Retinal pigment epithelial cell (primary cell): ENCODE results near the gene NCKAP5.

Experiments used
- DNase-seq: peaks from one replicate; pipeline ENCODE4 v3.0.0-alpha.2; 2010; ENCODE audit warnings: low read depth
- H3K4me3 ChIP-seq: 2 replicates; pipeline ENCODE4 v1.5.1; 2011; ENCODE audit warnings: mild to moderate bottlenecking, low read length, control low read depth, moderate library complexity
- TF ChIP-seq, protein P1 (sequence below): conservative IDR thresholded peaks from 2 replicates; pipeline ENCODE4 v1.5.1; 2011; ENCODE audit warnings: low read depth, low read length, control low read depth, inconsistent platforms

The NCKAP5 gene

DNA sequence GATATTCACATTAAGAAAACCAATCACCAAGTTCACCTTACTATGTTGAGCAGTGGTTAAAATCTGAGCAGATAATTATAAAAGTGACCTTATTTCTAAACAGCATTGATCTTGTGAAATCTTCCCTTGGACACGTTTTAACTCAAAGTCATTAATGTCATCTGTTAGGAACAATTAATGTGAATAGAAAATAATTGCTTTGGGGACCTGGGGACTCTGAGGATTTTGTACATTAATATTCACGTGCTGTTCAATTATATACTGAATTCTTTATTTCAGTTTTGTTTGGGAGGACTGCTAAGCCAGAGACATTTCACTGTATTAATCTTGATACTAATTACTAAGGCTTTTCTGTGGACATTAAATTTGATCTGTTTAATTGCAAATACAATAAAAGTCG is 771.2 kb downstream of the NCKAP5 start:
- DNase-seq, result no peak
- TF ChIP-seq, protein P1, sequence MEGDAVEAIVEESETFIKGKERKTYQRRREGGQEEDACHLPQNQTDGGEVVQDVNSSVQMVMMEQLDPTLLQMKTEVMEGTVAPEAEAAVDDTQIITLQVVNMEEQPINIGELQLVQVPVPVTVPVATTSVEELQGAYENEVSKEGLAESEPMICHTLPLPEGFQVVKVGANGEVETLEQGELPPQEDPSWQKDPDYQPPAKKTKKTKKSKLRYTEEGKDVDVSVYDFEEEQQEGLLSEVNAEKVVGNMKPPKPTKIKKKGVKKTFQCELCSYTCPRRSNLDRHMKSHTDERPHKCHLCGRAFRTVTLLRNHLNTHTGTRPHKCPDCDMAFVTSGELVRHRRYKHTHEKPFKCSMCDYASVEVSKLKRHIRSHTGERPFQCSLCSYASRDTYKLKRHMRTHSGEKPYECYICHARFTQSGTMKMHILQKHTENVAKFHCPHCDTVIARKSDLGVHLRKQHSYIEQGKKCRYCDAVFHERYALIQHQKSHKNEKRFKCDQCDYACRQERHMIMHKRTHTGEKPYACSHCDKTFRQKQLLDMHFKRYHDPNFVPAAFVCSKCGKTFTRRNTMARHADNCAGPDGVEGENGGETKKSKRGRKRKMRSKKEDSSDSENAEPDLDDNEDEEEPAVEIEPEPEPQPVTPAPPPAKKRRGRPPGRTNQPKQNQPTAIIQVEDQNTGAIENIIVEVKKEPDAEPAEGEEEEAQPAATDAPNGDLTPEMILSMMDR, result no peak

DNA sequence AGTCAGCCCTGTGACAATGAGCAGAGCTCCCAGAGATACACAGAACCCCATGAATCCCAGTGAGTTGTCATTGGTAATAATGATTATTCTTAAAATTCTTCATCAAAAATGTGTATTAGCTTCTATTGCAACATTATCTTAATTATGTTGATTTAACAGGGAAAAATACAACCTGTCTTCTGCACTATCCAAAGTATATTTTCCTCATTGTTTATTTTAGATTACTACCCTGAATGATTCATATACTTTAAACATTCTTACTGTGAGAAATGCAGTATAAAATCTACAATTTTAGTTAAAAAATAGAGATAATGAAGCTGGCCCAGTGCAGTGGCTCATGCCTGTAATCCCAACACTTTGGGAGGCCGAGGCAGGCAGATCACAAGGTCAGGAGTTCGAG is 773.0 kb downstream of the NCKAP5 start:
- TF ChIP-seq, protein P1, result no peak
- H3K4me3 ChIP-seq, result no peak overlapping the region
- DNase-seq, result no peak

More for the DNA sequence above, 771.2 kb downstream of the NCKAP5 start:
- no peak overlapping the region for H3K4me3 ChIP-seq

DNA sequence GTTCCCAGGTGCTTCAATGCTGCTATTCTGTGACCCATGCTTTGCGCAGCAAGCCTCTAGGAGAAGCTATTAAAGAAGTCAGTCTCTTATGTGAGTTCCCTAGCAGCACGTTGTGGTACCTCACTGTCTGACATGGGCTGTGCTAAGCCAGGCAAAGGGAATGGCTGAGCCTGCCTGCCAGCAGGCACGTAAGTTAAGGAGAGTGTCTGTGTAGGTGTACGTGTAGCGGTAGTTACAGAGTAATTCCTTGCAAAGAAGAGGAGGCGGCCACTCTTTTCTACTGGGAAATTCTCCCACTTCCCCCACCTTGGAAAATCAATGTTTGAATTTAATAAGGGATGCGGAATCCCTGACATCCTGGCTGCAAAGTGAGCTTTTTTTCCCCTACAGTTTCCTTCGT is 774.7 kb downstream of the NCKAP5 start:
- TF ChIP-seq, protein P1, result no peak
- no peak for DNase-seq
- no peak overlapping the region for H3K4me3 ChIP-seq

DNA sequence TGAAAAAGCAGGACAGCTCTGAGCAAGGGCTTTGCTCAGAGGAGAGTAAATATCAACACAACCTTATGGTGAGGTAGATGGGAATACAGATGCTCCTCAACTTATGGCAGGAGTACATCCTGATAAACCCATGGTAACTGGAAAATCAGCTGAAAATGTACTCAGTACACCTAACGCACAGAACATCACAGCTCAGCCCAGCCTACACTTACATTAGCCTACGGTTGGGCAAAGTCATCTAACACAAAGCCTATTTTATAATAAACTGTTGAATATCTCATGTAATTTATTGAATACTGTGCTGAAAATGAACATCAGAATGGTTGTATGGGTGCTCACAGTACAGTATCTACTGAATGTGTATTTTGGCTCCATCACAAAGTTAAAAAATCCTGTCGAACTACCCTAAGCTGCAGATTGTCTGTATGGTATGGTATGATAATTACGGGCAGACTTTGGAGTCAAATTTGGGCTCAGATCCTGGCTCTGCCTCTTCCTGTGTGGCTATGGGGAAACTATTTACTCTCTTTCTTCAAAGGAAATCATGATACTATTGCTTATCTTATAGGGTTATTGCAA is 778.0 kb downstream of the NCKAP5 start:
- DNase-seq, result no peak
- H3K4me3 ChIP-seq, result no peak overlapping the region
- TF ChIP-seq, protein P1, result no peak

DNA sequence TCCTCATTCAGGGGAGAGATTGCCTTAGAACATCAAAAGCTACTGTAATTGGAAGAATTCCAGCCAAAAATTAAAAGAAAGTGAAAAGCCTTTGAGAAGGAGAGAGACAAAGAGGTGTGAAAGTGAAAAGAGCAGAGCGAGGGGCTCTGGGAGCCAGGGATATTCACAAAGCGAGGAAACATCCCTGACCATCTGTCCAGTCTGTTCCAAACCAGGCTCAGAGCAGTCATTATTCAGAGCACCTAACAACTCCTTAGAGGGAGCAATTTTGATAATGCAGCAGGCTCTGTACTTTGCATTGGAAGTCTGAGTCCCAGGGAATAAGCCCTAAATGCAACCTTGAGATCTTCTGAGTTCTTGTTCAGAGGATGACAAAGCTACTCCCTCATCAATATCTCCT is 779.2 kb downstream of the NCKAP5 start:
- DNase-seq, result no peak

DNA sequence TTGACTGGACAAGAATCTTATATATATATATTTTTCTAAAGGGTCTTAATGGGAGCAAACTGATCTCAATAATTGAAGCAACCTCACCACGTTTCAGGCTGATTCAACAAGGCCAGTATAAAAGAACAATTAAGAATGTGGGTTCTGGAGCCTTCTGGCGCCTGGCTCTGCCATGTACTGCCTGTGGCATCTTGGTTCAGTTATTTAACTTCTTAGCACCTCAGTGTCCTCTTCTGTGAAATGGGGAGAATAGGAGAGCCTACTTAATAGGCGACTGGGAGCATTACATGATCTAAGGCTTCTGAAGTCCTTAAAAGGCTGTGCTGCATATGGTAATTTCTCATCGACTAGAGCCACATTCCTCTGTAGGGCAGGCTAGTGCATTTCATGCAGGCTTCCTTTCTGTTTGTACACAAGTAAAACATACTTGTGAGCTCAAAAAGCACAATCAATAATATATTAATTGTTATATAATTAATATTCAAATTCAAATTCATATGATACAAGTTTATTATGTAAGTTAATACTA is 779.9 kb downstream of the NCKAP5 start:
- DNase-seq, result no peak
- no peak overlapping the region for H3K4me3 ChIP-seq
- TF ChIP-seq, protein P1, result no peak

More for the DNA sequence above, 779.2 kb downstream of the NCKAP5 start:
- TF ChIP-seq, protein P1, result no peak
- no peak overlapping the region for H3K4me3 ChIP-seq

DNA sequence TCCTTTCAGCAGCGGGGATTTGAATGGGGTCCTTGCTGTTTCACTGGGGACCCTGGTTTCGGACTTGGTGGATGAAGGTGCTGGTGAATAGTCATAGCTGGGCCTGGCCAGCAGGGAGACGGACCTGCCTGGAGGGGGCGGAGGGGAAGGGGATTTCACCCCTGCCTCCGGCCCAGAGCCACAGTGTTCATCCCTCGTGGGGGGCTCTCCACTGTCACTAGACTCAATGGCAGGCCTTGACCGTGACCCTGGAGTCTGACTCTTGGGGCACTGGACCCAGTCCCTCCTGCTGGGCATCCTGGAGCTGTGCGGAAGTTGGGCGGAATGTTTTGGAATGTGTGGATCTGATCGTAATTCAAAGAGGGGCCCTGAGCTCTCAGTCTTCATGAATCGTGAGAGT is 784.4 kb downstream of the NCKAP5 start:
- H3K4me3 ChIP-seq, result no peak overlapping the region
- TF ChIP-seq, protein P1, result no peak
- no peak for DNase-seq
